GM10847 (cell line): ENCODE data around the gene RNU6-9.

Experiments
- POLR2A ChIP-seq: IDR thresholded peaks from 2 replicates; pipeline ENCODE4 v1.6.1; 2011; ENCODE audit not compliant: insufficient read length; ENCODE audit errors: extremely low read depth

Gene RNU6-9

GRCh38 chr19:932648-933552 is 39.6 kb downstream of the RNU6-9 start:
- no peak for TF ChIP-seq POLR2A

GRCh38 chr19:933553-933882 is 40.2 kb downstream of the RNU6-9 start:
- no peak for TF ChIP-seq POLR2A

- TF ChIP-seq POLR2A, result no peak
Measured at GRCh38 chr19:934197-934840, 41.0 kb downstream of the RNU6-9 start.

GRCh38 chr19:934865-935479 is 41.7 kb downstream of the RNU6-9 start:
- TF ChIP-seq POLR2A, result no peak

GRCh38 chr19:936175-936546 is 42.9 kb downstream of the RNU6-9 start:
- no peak for TF ChIP-seq POLR2A

GRCh38 chr19:937259-937694 is 44.0 kb downstream of the RNU6-9 start:
- no peak for TF ChIP-seq POLR2A

- no peak for TF ChIP-seq POLR2A
Measured at GRCh38 chr19:938233-938923, 45.1 kb downstream of the RNU6-9 start.

GRCh38 chr19:939439-939838 is 46.2 kb downstream of the RNU6-9 start:
- no peak for TF ChIP-seq POLR2A

- TF ChIP-seq POLR2A, result no peak
Measured at GRCh38 chr19:939922-940321, 46.6 kb downstream of the RNU6-9 start.

GRCh38 chr19:940591-941291 is 47.5 kb downstream of the RNU6-9 start:
- no peak for TF ChIP-seq POLR2A

GRCh38 chr19:941292-942132 is 48.2 kb downstream of the RNU6-9 start:
- TF ChIP-seq POLR2A, result no peak

- TF ChIP-seq POLR2A, result no peak
Measured at GRCh38 chr19:942133-942645, 48.9 kb downstream of the RNU6-9 start.
